ENCODE results near the gene SRC. TPM values are rescaled to one million over a fixed set of nuclear protein-coding genes. Genes with fewer than 3 reads are reported as not detected.

SRC gene
- polyA plus RNA-seq, 1 donor = 16.6 TPM

DNA sequence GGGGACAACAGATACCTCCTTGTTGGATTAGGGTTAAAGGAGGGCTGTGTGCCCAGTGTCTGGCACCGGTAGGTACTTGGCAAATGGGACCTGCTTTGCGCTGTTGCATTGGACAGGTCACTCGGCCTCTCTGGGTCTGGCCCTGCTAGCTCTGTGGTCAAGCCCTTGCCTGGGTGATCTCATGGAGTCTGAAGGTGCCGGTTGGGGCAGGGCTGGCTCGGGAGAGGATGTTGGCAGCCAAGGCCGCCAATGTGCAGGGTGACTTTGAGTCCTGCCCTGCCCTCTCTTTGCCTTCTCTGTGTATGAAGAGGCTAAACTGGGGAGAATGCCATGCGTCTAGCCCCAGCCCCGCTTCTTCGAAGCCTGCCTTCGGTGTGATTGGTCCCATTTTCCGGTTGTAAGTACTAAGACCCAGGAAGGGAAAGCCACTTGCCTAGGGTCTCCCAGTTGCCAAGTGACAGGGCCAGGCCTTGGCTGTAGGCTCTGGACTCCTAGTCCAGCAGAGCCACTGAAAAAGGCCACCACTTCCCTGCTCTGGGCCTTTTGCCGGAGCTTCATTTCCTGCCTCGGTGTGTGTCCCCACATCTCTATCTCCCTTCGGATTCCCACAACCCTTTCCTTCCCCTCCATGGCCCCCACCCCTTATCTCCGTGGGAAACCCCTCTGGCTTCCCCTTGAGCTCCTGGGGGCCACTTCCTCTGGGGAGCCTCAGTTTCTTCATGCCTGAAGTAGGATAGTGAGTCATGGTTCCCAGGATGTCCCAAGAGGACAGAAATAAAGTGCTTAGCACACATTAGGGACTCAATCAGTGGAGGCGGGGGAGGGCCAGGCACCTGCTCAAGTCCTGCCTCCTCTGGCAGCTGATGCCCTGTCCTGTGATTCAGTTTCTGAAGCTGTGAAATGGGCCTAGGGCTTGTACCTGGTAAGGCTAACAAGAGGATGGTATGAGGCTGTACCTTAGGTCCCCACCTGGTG is 3.9 kb downstream of the SRC start:
- no peak for DNase-seq (ENCODE audit: low read depth)

DNA sequence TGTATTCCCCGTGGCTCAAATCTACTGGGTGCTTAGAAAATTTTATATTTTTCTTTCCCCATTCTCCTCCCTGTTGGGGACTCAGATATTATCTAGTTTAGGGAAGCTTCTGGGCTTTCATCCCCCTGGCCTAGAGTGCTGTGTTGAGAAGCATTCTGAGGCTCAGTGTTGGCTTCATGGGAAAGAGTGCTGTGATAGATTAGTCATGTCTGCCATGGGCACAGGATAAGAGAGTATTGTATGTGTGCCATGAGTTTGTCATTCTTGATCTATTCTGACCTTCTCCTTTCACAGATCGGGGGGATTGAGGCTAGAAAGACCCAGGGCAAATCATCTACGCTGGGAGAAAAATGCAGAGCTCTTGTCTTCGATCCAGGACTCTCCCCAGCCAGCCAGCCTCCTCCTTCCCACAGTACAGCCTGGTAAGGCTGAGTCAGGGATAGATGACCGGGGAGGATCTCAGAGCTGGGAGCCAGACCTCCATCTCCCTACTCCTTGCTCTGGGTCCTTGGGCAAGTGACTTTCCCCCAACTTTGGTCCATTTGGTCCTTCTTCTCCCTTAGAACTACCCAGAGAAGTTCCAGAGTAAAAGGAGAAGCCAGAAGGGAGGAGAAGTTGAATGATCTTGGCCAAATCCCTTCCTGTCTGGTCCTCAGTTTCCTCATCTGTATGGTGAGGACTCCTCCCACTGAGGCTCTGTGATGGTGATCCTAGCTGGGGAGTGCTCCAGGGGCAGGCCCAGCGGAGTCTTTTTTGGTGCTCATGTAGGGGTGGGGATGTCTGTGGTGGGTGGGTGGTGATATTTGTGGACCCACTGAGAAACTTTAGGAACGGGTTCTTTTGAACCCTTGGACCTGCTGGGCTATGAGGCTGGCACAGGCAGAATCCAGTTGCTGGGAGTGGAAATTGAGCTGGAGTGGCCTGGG is 5.0 kb downstream of the SRC start:
- no peak for DNase-seq (ENCODE audit: low read depth)

GRCh38 chr20:37351689-37352607 is 6.0 kb downstream of the SRC start:
- DNase-seq (ENCODE audit: low read depth) = no peak

DNA sequence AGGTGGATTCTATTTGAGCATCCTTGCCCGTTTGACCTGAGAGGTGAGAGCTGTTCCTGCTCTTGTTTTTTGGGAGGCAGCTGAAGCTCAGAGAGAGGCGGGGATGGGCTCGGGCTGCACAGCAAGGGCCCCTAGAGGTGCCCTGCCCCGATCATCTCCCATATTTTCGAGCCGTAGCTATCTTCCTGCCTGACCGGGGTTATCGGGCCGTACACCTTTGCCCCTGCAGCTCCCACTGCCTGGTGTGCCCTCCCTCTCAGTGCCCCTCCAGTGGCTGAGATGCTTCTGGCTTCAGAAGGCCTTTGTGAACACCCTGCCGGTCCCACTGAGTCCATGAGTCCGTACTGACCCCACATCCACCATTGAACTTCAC is 6.7 kb downstream of the SRC start:
- no peak for DNase-seq (ENCODE audit: low read depth)

DNA sequence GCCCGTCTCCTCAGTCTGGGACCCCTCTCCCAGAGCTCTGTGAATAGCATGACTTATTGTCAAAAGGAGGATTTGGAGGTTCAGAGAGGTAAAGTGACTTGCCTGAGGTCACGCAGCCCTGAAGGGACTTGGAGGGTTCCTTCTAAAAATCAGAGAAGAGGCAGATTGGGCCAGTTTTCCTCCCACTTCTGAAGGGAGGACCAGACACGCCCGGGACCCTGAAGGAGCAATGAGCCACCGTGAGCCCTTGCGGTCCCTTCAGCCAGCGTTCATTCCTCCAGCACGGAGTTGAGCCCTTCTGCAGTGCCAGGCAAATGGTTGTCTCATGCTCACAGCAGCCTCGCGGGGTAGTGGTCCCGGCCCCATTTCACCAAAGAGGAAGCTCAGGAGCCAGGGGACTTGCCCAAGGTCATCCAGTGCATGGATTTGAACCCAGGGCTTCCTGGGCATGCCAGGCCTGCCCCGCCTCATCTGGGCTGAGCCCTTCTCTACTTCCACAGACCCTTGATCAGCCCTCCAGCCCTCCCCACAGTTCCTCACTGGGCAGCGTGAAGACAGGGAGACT is 7.4 kb downstream of the SRC start:
- DNase-seq (ENCODE audit: low read depth) = no peak

GRCh38 chr20:37354210-37355195 is 8.6 kb downstream of the SRC start:
- DNase-seq (ENCODE audit: low read depth) = no peak

GRCh38 chr20:37355252-37356180 is 9.6 kb downstream of the SRC start:
- DNase-seq (ENCODE audit: low read depth) = no peak

- no peak for DNase-seq (ENCODE audit: low read depth)
Measured at GRCh38 chr20:37356387-37356786, 10.4 kb downstream of the SRC start.

GRCh38 chr20:37356961-37357371 is 11.0 kb downstream of the SRC start:
- no peak for DNase-seq (ENCODE audit: low read depth)

DNA sequence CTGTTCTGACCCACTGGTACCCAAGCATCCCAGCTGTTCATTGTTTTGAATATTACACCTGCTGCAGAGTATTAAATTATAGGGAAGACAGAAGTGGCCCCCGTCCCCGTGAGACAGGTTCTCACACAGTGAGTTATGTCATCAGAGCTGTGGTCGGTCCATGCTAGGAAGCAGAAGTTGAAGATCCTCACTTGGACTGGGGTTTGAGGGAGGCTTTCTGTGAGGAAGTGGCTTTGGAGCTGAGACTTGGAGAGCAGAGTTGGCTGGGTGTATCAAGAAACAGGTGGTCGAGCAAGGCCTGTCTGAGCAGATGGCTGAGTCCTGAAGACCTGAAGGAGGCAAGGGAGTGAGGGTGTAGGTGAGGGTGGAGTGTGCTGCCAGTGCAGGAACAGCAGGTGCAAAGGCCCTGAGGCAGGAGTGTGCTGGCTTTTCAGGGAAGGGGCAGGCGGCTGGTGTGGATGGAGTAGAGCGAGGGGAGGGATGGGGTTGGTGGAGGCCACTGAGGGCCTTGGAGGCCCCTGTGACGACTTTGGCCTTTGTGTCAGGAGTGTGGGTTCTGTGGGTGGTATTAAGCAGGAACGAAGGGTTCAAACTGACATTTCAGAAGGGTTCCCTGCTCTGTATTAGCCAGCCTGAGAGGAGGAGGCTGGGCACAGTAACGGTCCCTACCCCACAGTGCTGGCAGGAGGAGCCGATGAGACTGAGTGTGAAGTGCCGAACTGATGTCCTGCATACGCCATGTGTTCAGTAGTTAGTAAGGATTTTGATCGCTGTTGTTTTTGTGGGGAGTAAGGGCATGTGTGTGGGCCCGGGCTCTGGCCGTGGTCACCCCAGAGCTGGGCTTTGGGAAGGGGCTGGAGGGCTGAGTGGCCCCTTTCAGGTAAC is 11.8 kb downstream of the SRC start:
- no peak for DNase-seq (ENCODE audit: low read depth)

DNA sequence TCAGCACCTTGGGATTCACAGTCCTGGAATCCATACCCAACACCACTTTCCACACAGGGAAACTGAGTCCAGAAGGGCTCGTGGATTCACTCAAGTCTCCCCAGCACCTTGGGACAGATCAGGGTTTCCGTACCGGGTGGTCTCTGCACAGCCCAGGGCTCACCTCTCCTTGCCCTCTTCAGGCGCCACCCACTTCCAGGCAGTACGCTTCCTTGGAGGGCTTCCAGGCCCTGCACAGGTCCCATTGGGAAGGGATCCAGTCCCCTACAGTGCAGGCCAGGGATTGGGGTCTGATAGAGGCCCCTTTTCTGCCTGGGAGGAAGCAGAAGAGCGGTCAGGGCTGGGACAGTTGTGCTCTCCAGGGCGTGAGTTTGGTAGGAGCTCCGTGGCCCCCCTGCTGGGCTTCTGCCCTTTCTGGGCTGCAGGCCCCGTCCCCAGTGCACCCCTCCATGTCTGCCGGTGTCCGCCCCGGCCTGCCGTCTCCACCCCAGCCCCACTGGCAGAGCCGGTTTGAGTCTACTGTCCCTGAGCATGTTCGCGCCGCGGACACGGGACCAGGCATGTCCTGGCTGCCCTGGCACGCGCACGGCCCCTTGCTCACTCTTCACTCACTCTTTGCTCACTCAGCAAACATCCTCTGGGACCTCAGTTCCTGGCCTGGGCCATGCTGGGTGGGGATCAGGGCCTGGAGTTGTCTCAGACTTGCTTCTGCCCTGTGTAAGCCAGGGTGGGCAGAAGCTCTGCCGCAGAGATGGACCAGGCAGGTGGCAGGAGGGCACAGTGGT is 12.6 kb downstream of the SRC start:
- DNase-seq (ENCODE audit: low read depth) = no peak

DNA sequence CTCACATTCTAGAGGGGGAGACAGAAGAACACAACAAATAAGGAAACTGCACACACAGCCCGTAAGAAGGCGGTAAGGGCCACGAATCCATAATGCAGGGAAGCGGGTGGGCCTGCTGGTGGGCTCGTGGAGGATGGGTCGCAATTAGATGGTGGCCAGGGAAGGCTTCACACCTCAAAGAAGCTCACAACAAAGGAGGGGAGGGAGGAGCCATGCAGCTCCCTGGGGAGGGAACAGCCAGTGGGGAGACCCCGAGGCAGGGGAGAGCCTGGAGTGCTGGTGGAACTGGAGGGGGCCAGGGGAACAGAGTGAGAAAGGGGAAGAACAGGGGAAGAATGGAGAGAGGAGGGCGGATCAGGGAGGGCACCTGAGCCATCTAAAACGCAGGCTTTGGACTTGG is 13.4 kb downstream of the SRC start:
- no peak for DNase-seq (ENCODE audit: low read depth)

DNA sequence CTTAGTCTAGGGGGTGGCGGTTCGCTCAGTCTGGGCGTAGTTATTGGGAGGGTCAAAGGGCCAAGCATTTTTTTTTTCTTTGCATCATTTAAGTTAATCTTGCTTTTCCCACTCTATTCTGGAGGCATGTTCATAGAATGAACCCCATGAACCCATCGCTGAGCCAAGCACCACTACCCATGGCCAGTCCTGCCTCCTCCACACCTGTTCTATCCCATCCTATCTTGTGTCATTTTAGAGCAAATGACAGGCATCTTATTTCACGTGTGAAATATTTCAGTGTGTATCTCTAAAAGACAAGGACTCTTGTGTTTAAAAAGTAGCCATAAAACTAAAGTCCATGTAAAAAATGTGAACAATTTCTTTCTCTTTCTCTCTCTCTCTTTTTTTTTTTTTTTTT is 13.9 kb downstream of the SRC start:
- no peak for DNase-seq (ENCODE audit: low read depth)

DNA sequence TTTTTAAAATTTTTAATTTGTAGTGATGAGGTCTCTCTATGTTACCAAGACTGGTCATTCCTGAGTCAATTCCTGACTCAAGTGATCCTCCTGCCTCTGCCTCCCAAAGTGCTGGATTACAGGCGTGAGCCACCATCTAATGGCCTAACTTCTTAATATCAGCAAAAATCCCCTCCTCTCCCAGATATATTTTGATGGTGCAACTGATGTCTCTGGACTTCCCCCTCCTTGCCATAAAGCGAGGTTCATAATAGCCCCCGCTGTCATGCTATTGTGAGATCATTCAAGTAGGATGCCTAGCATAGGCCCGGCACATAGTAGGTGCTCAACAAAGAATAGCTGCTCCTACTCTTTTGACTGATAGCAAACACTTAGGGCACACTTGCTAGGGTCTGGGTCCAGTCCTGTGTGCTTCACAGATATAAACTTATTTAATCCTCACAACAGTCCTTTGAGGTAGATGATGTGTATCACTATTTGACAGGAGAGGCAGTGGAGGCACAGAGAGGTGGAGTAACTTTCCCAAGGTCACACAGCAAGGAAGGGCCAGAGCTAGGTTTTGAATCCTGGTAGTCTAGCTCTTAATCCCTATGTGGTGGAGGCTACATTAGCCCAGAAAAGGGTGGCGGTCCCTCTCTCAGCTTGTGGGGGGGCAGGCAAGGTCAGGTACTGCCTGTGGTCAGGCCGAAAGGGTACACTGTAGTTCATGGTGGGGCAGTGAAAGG is 14.6 kb downstream of the SRC start:
- no peak for DNase-seq (ENCODE audit: low read depth)

DNA sequence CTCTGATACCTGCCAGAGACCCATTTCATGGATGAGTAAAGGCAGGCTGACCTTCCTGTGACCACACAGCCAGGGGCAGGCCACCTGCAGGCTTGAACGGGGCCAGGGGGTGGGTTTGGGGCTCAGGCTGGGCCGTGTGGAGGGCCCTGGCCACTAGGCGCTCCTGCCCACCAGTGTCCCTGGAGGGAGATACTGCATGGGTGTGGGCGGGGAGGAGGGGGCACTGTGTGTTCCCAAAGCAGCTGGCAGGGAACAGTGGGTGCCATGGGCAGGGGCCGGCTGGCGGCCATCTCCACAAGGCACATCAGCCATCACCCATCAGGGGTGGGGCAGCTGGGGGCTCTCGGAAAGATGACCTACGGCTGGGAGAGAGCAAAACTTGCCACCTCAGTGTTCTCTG is 15.4 kb downstream of the SRC start:
- no peak for DNase-seq (ENCODE audit: low read depth)

- DNase-seq (ENCODE audit: low read depth) = no peak
Measured at GRCh38 chr20:37362231-37362792, 16.4 kb downstream of the SRC start.
